Neural cell (in vitro differentiated cells): ENCODE measurements around the gene RTL1. TPM values are rescaled to one million over a fixed set of nuclear protein-coding genes. Genes with fewer than 3 reads are reported as not detected.

Experiments
- H2AFZ ChIP-seq: fragments of 200-600, 300-800 bp; sonication (generic), shearing (Covaris generic); 2 replicates; pipeline ENCODE4 v1.6.0; 2014; ENCODE audit warnings: low read depth, mild to moderate bottlenecking, antibody characterized with exemption, low read length, moderate library complexity
- H3F3A ChIP-seq: fragments of 200-600 bp; shearing (Covaris generic); 2 replicates; pipeline ENCODE4 v1.6.1; 2016; ENCODE audit warnings: mild to moderate bottlenecking, moderate library complexity, mixed read lengths, antibody characterized with exemption, low read length; ENCODE audit not compliant: insufficient read depth, poor library complexity, severe bottlenecking
- H3K27ac ChIP-seq: fragments of 200-600, 300-800 bp; sonication (generic), shearing (Covaris generic); 2 replicates; pipeline ENCODE4 v1.5.1; 2014; ENCODE audit warnings: mild to moderate bottlenecking, low read length, moderate library complexity
- H3K27me3 ChIP-seq: fragments of 300-800, 200-600 bp; sonication (generic), shearing (Covaris generic); 2 replicates; pipeline ENCODE4 v1.6.0; 2014; ENCODE audit warnings: mild to moderate bottlenecking, low read depth, low read length, moderate library complexity; ENCODE audit not compliant: insufficient read depth
- H3K36me3 ChIP-seq: fragments of 300-800, 200-600 bp; sonication (generic), shearing (Covaris generic); 2 replicates; pipeline ENCODE4 v1.5.1; 2014; ENCODE audit warnings: mild to moderate bottlenecking, antibody characterized with exemption, low read length, moderate library complexity; ENCODE audit not compliant: insufficient read depth
- H3K4me2 ChIP-seq: fragments of 300-800, 200-600 bp; sonication (generic), shearing (Covaris generic); 2 replicates; pipeline ENCODE4 v1.6.0; 2014; ENCODE audit warnings: mild to moderate bottlenecking, low read length
- H3K4me3 ChIP-seq: fragments of 300-800, 200-600 bp; sonication (generic), shearing (Covaris generic); 2 replicates; pipeline ENCODE4 v1.5.1; 2014; ENCODE audit warnings: mild to moderate bottlenecking, low read length, moderate library complexity
- H3K79me2 ChIP-seq: fragments of 200-600 bp; shearing (Covaris generic); replicated peaks from 2 replicates; pipeline ENCODE4 v1.6.0; 2014; ENCODE audit warnings: mild to moderate bottlenecking, low read length, moderate library complexity; ENCODE audit not compliant: insufficient read depth
- H3K9ac ChIP-seq: fragments of 300-800, 200-600 bp; sonication (generic), shearing (Covaris generic); 2 replicates; pipeline ENCODE4 v1.6.1; 2016; ENCODE audit warnings: mild to moderate bottlenecking, low read length, mixed read lengths
- H3K9me2 ChIP-seq: fragments of 200-600 bp; shearing (Covaris generic); 2 replicates; pipeline ENCODE4 v1.6.1; 2016; ENCODE audit warnings: mild to moderate bottlenecking, low read length, mixed read lengths; ENCODE audit not compliant: insufficient read depth
- H3K9me3 ChIP-seq: fragments of 200-600, 300-800 bp; sonication (generic), shearing (Covaris generic); 2 replicates; pipeline ENCODE4 v1.6.1; 2016; ENCODE audit warnings: mild to moderate bottlenecking, mixed run types, low read length, moderate library complexity, mixed read lengths
- H4K20me1 ChIP-seq: fragments of 200-600 bp; shearing (Covaris generic); 2 replicates; pipeline ENCODE4 v1.6.1; 2016; ENCODE audit warnings: mild to moderate bottlenecking, mixed run types; ENCODE audit not compliant: insufficient read depth
- EP300 ChIP-seq: fragments of 450-650 bp; conservative IDR thresholded peaks from 2 replicates; pipeline ENCODE4 v1.6.1; 2014; ENCODE audit warnings: antibody characterized with exemption, mild to moderate bottlenecking, moderate library complexity; ENCODE audit not compliant: poor library complexity, severe bottlenecking
- EZH2 ChIP-seq: fragments of 200-600, 300-800 bp; shearing (Covaris generic), sonication (generic); IDR thresholded peaks from 2 replicates; pipeline ENCODE4 v1.6.1; 2014; ENCODE audit warnings: antibody characterized with exemption, low read length, borderline replicate concordance, mild to moderate bottlenecking; ENCODE audit not compliant: insufficient read depth, poor library complexity, severe bottlenecking
- MXI1 ChIP-seq: fragments of 450-650 bp; conservative IDR thresholded peaks from 2 replicates; pipeline ENCODE4 v1.6.1; 2014; ENCODE audit warnings: antibody characterized with exemption, mild to moderate bottlenecking; ENCODE audit not compliant: poor library complexity, severe bottlenecking
- POLR2AphosphoS5 ChIP-seq: IDR thresholded peaks from 2 replicates; pipeline ENCODE4 v1.6.1; 2012
- RAD21 ChIP-seq: fragments of 450-650 bp; conservative IDR thresholded peaks from 2 replicates; pipeline ENCODE4 v1.6.1; 2014; ENCODE audit warnings: antibody characterized with exemption, mild to moderate bottlenecking, moderate library complexity
- SMC3 ChIP-seq: fragments of 450-650 bp; conservative IDR thresholded peaks from 2 replicates; pipeline ENCODE4 v1.6.1; 2014; ENCODE audit warnings: antibody characterized with exemption, mild to moderate bottlenecking, moderate library complexity; ENCODE audit not compliant: poor library complexity
- TAF1 ChIP-seq: IDR thresholded peaks from 2 replicates; pipeline ENCODE4 v1.6.1; 2012; ENCODE audit warnings: low read depth
- polyA plus RNA-seq: library from polyadenylated mRNA; depleted of rRNA; stranded (reverse); fragments of >200 nt; gene quantifications from 2 replicates; pipeline ENCODE4 v1.2.3, GENCODE V29; 2014
- small RNA-seq, 3 experiments: library from RNA; depleted of rRNA; stranded (forward); fragments of <200 nt; gene quantifications; one replicate each; pipeline ENCODE3, GENCODE V24; 2012
- TF ChIP-seq, protein P1 (sequence below): fragments of 450-650 bp; IDR thresholded peaks from 2 replicates; pipeline ENCODE4 v1.5.1; 2014; ENCODE audit warnings: antibody characterized with exemption, mild to moderate bottlenecking, moderate library complexity; ENCODE audit not compliant: poor library complexity, severe bottlenecking
- TF ChIP-seq, protein P2 (sequence below): IDR thresholded peaks from 2 replicates; pipeline ENCODE4 v1.6.1; 2012; ENCODE audit warnings: borderline replicate concordance

The RTL1 gene
- polyA plus RNA-seq, 1 donor from 2014 or later: not detected

GRCh38 chr14:100830681-100831080 is 72.8 kb downstream of the RTL1 start:
- no peak overlapping the region for H3K27ac ChIP-seq

More at GRCh38 chr14:100830681-100831080, 72.8 kb downstream of the RTL1 start:
- Histone ChIP-seq H3K4me2 (no peak overlapping the region), H3K36me3 (no peaks in the 10 kb centered on the region), H3K9ac (no peak overlapping the region), H3K79me2 (no peaks in the 10 kb centered on the region), H3K4me3 (no peak overlapping the region), H3F3A (no peaks in the 10 kb centered on the region), H4K20me1 (no peaks in the 10 kb centered on the region), H3K27me3 (no peaks in the 10 kb centered on the region), H3K9me2 (no peaks in the 10 kb centered on the region), H2AFZ (no peak overlapping the region), H3K9me3 (peaks cover 8% of the 10 kb centered on the region)
- TF ChIP-seq, protein P1, sequence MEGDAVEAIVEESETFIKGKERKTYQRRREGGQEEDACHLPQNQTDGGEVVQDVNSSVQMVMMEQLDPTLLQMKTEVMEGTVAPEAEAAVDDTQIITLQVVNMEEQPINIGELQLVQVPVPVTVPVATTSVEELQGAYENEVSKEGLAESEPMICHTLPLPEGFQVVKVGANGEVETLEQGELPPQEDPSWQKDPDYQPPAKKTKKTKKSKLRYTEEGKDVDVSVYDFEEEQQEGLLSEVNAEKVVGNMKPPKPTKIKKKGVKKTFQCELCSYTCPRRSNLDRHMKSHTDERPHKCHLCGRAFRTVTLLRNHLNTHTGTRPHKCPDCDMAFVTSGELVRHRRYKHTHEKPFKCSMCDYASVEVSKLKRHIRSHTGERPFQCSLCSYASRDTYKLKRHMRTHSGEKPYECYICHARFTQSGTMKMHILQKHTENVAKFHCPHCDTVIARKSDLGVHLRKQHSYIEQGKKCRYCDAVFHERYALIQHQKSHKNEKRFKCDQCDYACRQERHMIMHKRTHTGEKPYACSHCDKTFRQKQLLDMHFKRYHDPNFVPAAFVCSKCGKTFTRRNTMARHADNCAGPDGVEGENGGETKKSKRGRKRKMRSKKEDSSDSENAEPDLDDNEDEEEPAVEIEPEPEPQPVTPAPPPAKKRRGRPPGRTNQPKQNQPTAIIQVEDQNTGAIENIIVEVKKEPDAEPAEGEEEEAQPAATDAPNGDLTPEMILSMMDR: no peak
- TF ChIP-seq RAD21 (no peak), SMC3 (no peak), POLR2AphosphoS5 (no peak), TAF1 (no peak), EP300 (no peak), EZH2 (no peak), MXI1 (no peak)
- TF ChIP-seq, protein P2, sequence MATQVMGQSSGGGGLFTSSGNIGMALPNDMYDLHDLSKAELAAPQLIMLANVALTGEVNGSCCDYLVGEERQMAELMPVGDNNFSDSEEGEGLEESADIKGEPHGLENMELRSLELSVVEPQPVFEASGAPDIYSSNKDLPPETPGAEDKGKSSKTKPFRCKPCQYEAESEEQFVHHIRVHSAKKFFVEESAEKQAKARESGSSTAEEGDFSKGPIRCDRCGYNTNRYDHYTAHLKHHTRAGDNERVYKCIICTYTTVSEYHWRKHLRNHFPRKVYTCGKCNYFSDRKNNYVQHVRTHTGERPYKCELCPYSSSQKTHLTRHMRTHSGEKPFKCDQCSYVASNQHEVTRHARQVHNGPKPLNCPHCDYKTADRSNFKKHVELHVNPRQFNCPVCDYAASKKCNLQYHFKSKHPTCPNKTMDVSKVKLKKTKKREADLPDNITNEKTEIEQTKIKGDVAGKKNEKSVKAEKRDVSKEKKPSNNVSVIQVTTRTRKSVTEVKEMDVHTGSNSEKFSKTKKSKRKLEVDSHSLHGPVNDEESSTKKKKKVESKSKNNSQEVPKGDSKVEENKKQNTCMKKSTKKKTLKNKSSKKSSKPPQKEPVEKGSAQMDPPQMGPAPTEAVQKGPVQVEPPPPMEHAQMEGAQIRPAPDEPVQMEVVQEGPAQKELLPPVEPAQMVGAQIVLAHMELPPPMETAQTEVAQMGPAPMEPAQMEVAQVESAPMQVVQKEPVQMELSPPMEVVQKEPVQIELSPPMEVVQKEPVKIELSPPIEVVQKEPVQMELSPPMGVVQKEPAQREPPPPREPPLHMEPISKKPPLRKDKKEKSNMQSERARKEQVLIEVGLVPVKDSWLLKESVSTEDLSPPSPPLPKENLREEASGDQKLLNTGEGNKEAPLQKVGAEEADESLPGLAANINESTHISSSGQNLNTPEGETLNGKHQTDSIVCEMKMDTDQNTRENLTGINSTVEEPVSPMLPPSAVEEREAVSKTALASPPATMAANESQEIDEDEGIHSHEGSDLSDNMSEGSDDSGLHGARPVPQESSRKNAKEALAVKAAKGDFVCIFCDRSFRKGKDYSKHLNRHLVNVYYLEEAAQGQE: no peak

Small RNA genes lying within 50 kb of the gene (small RNA-seq; reads per million reads assigned to genes)
- 0 reads per million in 3 experiments for gene MIR127
- gene MIR136: 0 reads per million in 3 experiments
- gene MIR337: 18.4 to 23.1 (median 21.4) reads per million in 3 experiments
- gene MIR370: 0 to 1.8 (median 1.7) reads per million in 3 experiments
- gene MIR431: 0 reads per million in 3 experiments
- gene MIR432: 0 reads per million in 3 experiments
- gene MIR433: 0 reads per million in 3 experiments
- gene MIR493: 0 to 2.2 (median 1.8) reads per million in 3 experiments
- gene RF02145: 0 reads per million in 3 experiments
- 0 to 0.08 (median 0) reads per million in 3 experiments for gene SNORD112
- gene SNORD113-1: 0 reads per million in 3 experiments
- gene SNORD113-2: 0 reads per million in 3 experiments
- 0.08 to 1.6 (median 0.82) reads per million in 3 experiments for gene SNORD113-3
- gene SNORD113-4: 3.9 to 9.1 (median 8.3) reads per million in 3 experiments
- 2.2 to 11.1 (median 5.1) reads per million in 3 experiments for gene SNORD113-5
- gene SNORD113-6: 4.7 to 20.2 (median 7.9) reads per million in 3 experiments
- 9.4 to 16.0 (median 13.0) reads per million in 3 experiments for gene SNORD113-7
- gene SNORD113-8: 199 to 323 (median 232) reads per million in 3 experiments
- 59.1 to 77.8 (median 75.3) reads per million in 3 experiments for gene SNORD113-9
- gene SNORD114-1: 39.5 to 44.8 (median 43.4) reads per million in 3 experiments
- 0 reads per million in 3 experiments for gene SNORD114-2
- 15.3 to 27.8 (median 21.1) reads per million in 3 experiments for gene SNORD114-3

Other genes starting within 250 kb of the RTL1 start
- 6.8 and 14.8 TPM in 2 replicates for gene DLK1, start 176.8 kb downstream of the RTL1 start, polyA plus RNA-seq
- gene MEG3, start 77.6 kb downstream of the RTL1 start, polyA plus RNA-seq: not detected in 2 replicates